Hematopoietic multipotent progenitor cell treated with erythropoietin and hydrocortisone succinate and interleukin-3 and kit ligand, for 17 days (in vitro differentiated cells): Measurements from ENCODE around the gene HNRNPC.
"Not testable (repeated sequence)": the region's sequence is repeated elsewhere in the genome, so short reads cannot be mapped to it uniquely, and the experiment has no call there.

Experiments
- DNase-seq: peaks from one replicate; pipeline ENCODE4 v3.0.0-alpha.2; 2015; ENCODE audit warnings: low spot score

HNRNPC gene

DNA sequence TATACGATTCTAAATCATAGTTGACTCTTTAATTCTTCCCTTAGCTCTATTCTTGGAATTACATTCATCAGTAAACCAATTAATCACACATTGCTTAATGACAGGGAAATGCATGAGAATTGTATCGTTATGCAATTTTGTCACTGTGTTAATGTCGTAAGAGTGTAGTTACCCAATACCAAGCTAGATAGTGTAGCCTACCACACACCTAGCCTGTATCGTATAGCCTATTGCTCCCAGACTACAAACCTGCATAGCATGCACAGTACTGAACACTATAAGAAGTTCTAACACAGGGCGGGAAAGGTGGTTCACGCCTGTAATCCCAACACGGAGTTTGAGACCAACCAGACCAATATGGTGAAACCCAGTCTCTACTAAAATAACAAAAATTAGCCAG, 24.7 kb downstream of the HNRNPC start:
- DNase-seq = no peak

DNA sequence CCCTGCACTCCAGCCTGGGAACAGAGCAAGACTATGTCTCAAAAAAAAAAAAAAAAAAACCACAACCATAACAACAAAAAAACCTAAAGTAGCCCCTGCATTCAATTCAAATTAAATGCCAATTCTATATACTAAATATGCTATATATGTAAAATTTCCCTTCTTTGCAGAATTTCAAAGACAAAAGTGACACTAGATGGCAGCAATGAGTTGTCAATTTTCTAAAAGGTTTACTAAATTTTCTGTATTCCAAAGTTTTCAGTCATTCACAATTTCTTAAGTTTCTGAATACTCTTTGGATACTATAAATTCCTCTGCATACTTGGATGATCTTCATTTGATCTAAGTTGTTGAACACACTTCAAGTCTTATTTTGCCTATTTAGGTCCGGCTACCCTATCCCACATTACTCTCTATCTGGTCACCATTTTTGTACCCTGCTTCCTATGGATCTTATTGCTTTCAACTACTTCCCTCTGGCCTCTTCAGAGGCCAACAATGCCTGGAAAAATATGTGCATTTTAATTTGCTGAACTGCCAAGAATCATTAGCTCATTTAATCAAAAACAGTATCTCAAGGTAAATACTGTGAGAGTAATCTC, 27.9 kb downstream of the HNRNPC start:
- peak; percentile 65 for DNase-seq

GRCh38 chr14:21240417-21240816, 28.8 kb downstream of the HNRNPC start:
- no peak for DNase-seq

- no peak for DNase-seq
Measured at GRCh38 chr14:21238823-21239518, 30.3 kb downstream of the HNRNPC start.

DNA sequence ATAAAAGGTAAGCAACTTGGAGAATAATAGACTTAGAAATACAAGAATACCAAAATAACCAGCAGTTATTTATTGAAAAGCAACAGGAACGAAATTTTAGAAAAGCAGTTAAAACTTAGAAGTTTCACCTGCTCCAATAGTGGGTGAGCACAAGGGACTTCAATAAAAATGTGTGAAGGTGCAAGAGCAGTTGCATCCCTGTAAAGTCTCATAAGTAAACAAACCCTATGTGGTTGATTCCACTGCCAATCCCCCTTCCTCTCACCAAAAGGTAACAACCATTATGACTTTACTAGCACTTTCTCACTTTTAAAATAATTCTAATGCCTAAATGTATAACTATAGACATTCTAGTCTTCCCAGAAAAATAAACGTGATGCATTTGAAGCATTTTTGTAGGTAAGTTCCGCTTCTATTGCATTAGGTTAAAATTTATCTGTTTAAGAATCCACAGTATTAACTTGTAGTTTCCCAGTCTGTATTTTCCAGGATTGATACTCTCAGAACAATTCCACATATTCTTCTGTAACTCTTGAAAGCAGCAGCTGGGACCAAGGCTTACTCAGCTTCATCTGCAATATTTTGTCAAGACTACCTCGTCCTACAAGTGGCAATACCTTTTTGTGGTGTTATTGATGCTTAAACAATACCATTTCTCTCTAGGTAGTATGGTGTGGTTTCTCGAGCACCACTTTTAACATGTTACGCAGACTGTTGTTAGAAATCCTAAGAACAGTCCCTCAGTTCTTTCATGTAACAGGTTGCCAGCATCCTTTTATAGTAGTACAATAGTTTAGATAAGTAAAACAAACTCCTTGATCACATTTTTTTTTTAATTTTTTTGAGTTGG, 32.1 kb downstream of the HNRNPC start:
- no peak for DNase-seq

- DNase-seq = no peak
Measured at GRCh38 chr14:21234112-21234511, 35.1 kb downstream of the HNRNPC start.

GRCh38 chr14:21233457-21234076, 35.7 kb downstream of the HNRNPC start:
- DNase-seq = no peak

DNA sequence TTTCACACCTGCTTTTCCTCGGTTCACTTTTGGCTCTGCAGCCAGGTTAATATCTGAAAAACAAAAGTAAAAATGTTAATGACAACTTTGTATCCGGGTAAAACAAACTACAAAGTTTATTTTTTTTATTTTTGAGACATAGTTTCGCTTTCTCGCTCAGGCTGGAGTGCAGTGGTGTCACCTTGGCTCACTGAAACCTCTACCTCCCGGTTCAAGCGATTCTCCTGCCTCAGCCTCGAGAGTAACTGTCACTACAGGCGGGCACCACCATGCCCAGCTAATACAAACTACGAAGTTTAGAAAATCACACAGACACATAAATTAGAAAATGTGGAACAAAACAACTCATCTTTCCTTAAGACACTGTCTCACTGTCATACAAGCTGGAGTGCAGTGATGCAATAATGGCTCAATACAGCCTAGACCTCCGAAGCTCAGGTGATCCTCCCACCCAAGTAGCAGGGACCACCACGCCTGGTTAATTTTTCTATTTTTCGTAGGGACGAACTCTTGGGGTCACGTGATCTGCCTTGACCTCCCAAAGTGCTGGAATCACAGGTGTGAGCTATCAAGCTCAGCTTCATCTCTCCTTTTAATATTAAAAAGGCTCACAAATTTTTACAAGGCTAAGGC, 38.1 kb downstream of the HNRNPC start:
- DNase-seq = no peak

GRCh38 chr14:21229821-21230220, 39.4 kb downstream of the HNRNPC start:
- DNase-seq = no peak

DNA sequence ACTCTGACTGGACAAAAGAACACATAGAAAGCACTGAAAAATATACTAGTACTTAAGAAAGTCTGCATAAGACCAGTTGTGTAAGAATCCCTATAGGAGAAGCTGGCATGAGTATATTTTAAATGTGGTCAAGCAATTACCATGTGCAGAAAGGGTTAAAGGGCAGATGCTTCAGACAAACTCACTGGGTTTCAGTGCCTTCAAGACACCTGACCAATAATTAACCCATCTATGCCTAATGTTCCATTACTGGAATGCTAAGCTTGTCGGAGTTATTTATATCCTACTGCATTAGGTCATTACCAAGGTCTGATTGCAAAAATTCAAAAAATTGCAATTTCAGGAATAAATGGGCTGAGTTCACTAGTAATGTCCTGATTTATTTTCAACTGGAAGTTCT, 41.3 kb downstream of the HNRNPC start:
- DNase-seq = no peak

DNA sequence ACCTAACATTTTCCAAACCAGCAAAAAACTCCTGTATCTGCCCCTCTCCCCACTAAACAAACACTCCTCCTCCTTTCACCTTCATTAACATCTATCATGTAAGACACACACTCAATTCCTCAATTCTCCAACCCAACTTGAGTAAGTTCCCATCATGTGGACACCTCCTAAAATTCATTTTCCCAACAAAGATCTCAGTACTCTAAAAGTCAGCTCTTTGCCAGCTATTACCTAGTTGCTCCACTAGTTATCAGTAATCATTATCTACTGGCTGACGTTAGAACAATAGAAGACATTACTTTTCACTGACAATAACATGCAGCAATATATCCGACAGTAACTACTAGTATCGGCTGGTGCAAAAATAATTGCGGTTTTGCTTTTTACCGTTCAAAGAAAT, 42.1 kb downstream of the HNRNPC start:
- DNase-seq = no peak

- no peak for DNase-seq
Measured at GRCh38 chr14:21226467-21226866, 42.8 kb downstream of the HNRNPC start.

GRCh38 chr14:21225164-21225563, 44.1 kb downstream of the HNRNPC start:
- not testable (repeated sequence) for DNase-seq

DNA sequence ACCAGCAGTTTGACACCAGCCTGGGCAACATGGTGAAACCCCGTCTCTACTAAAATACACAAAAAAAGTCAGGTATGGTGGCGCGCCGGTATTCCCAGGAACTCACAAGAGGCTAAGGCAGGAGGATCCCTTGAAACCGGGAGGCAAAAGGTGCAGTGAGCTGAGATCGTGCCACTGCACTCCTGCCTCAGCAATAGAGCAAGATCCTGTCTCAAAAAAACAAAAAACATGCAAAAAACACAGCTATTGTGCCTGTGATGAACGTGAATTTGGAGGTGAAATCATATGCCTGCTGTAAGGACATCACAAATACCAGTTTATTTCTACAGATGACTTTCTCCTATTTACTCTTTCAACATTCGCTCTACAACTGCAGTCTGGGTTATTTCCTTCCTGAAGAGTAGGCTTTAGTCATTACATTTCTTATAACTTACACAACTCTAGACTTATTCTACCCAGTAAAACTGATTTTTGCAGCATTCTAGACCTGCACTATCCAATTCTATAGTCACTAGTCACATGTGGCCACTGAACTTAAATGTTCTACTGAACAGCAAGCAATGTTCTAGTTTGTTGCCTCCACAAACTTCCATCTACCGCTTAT, 48.3 kb downstream of the HNRNPC start:
- no peak for DNase-seq

DNA sequence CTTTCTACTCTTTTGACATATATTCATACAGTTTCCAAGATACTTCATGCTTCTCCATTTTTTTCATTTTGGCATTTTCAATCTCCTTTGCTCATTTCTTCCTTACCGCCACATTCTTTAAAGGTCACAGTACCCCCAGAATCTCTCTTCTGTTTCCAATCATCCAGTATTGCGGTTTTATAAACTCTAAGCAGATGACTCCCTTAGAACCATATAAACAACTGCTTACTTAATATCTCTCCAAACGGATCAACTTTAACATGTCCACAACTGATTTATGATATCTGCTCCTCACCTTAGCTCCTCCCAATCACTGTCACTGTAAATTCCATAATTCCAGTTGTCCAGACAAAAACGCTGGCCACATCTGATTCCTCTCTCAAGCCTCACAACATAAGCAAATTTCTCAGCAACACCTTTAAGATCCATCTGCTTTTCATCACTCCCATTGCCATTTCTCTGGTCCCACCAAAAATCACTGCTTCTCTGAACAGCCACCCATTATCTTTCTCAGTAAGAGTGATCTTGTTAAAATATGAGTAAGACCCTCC, 49.6 kb downstream of the HNRNPC start:
- DNase-seq = no peak

GRCh38 chr14:21219120-21219519, 50.1 kb downstream of the HNRNPC start:
- DNase-seq = no peak

DNA sequence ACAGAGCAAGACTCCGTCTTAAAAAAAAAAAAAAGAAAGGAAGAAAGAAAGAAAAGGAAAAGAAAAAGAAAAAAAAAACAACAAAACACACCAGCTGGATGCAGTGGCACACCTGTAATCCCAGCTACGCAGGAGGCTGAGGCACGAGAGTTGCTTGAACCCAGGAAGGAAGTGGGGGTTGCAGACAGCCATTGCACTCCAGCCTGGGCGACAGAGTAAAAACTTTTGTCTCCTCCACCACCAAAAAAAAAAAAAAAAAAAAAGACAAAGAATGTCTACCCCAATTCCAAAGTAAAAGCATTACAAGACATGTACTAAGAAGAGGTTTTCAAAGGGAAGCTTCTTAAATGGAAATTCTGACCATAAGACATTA, 53.4 kb downstream of the HNRNPC start:
- DNase-seq = no peak

GRCh38 chr14:21215130-21215878, 53.9 kb downstream of the HNRNPC start:
- no peak for DNase-seq

DNA sequence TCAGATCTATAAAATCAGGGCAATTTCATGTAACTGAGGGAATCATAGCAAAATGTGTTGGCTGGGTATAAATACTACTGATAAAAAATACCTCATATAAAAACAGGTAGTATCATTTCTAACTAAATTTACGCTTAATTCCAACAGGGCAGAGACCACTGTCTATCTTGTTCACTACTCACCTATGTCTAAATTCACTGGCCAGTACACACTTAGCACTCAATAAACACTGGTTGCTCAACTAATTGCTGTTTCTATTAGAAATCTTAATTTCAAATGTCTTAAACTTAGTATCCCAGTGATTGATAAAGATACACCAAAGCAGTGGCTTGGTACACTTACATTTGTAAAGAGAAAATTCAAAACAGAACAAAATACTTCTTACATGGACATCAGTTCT, 55.6 kb downstream of the HNRNPC start:
- DNase-seq = no peak

- DNase-seq = not testable (repeated sequence)
Measured at GRCh38 chr14:21212824-21213223, 56.4 kb downstream of the HNRNPC start.

GRCh38 chr14:21211509-21211908, 57.7 kb downstream of the HNRNPC start:
- no peak for DNase-seq
